ENCODE measurements around the gene DDX31. TPM values are rescaled to one million over a fixed set of nuclear protein-coding genes. Genes with fewer than 3 reads are reported as not detected.

DDX31 gene
- total and polyA plus RNA-seq, 9 of the 15 experiments (the other 6 are each of a cell fraction or from before 2014, with no cell fraction given), result 11.9 to 24.6 (median 22.2) TPM

- TF ChIP-seq ZBTB40 (IDR thresholded peaks at IDR 0.05), result peak; percentile 76
- no peak for TF ChIP-seq ZBTB40 (CRISPR knock-in tag; IDR thresholded peaks at IDR 0.05)
- peak; percentile 99 for TF ChIP-seq MNT (conservative IDR thresholded peaks at IDR 0.05)
- TF ChIP-seq HINFP (tag; conservative IDR thresholded peaks at IDR 0.05; ENCODE audit: low read depth), result no peak
- peak; percentile 51; the same call in 1 of the 2 replicates for TF ChIP-seq RB1 (IDR thresholded peaks at IDR 0.05; ENCODE audit: low read depth)
- TF ChIP-seq ZNF280A (IDR thresholded peaks at IDR 0.05; ENCODE audit: low read depth, partially characterized antibody), result no peak
- TF ChIP-seq RBBP5 (IDR thresholded peaks at IDR 0.05; ENCODE audit: borderline replicate concordance, insufficient read depth, low read length, poor library complexity, severe bottlenecking), result peak; percentile 100
- peak; percentile 69; the same call in 1 of the 2 replicates for TF ChIP-seq ZNF830 (CRISPR knock-in tag; IDR thresholded peaks at IDR 0.05)
- TF ChIP-seq NCOA2 (IDR thresholded peaks at IDR 0.05; ENCODE audit: partially characterized antibody in 2 of 2), result peak in 1 of 2 experiments; percentile 96
- peak; percentile 92 for TF ChIP-seq ZNF232 (CRISPR knock-in tag; IDR thresholded peaks at IDR 0.05)
- no peak for TF ChIP-seq ZNF384 (IDR thresholded peaks at IDR 0.05; ENCODE audit: low read depth, low read length)
- no peak for TF ChIP-seq ZNF507 (tag; conservative IDR thresholded peaks at IDR 0.05)
- TF ChIP-seq TBP (optimal IDR thresholded peaks at IDR 0.05; ENCODE audit: low read depth, low read length), result peak; percentile 70
Observed at GRCh38 chr9:132669698-132670456, at the start of gene DDX31 (continued).
